GM19193 (cell line): ENCODE data around the gene MTMR3.

Experiments used
- POLR2A ChIP-seq: IDR thresholded peaks from 4 replicates; pipeline ENCODE4 v1.6.1; 2011; ENCODE audit not compliant: insufficient read depth, insufficient read length; ENCODE audit errors: extremely low read depth

MTMR3 gene

GRCh38 chr22:30033137-30033536, 150.2 kb downstream of the MTMR3 start:
- TF ChIP-seq POLR2A, result no peak

GRCh38 chr22:30033901-30034300, 150.9 kb downstream of the MTMR3 start:
- TF ChIP-seq POLR2A, result no peak

GRCh38 chr22:30036656-30037055, 153.7 kb downstream of the MTMR3 start:
- no peak for TF ChIP-seq POLR2A

- TF ChIP-seq POLR2A, result no peak
These were observed 155.2 kb downstream of the MTMR3 start for GRCh38 chr22:30038219-30038618.

GRCh38 chr22:30040499-30041260, 157.7 kb downstream of the MTMR3 start:
- TF ChIP-seq POLR2A, result no peak

GRCh38 chr22:30041475-30041874, 158.5 kb downstream of the MTMR3 start:
- TF ChIP-seq POLR2A, result no peak

GRCh38 chr22:30041881-30042280, 158.9 kb downstream of the MTMR3 start:
- TF ChIP-seq POLR2A, result no peak

GRCh38 chr22:30043161-30043560, 160.2 kb downstream of the MTMR3 start:
- no peak for TF ChIP-seq POLR2A

- no peak for TF ChIP-seq POLR2A
These were observed 161.4 kb downstream of the MTMR3 start for GRCh38 chr22:30044369-30044768.

- no peak for TF ChIP-seq POLR2A
These were observed 162.0 kb downstream of the MTMR3 start for GRCh38 chr22:30044881-30045493.

- TF ChIP-seq POLR2A, result no peak
These were observed 162.5 kb downstream of the MTMR3 start for GRCh38 chr22:30045494-30045887.

- TF ChIP-seq POLR2A, result no peak
These were observed 163.1 kb downstream of the MTMR3 start for GRCh38 chr22:30045901-30046715.

GRCh38 chr22:30046716-30047363, 163.9 kb downstream of the MTMR3 start:
- no peak for TF ChIP-seq POLR2A

- TF ChIP-seq POLR2A, result no peak
These were observed 164.4 kb downstream of the MTMR3 start for GRCh38 chr22:30047364-30047738.

GRCh38 chr22:30048681-30049080, 165.7 kb downstream of the MTMR3 start:
- no peak for TF ChIP-seq POLR2A
